ENCODE results near the gene IRS2. TPM values are rescaled to one million over a fixed set of nuclear protein-coding genes. Genes with fewer than 3 reads are reported as not detected.

Gene IRS2
- polyA plus RNA-seq, 1 donor (not counting 4 experiments of a cell fraction or from before 2014, with no cell fraction given): 2.3 TPM

DNA sequence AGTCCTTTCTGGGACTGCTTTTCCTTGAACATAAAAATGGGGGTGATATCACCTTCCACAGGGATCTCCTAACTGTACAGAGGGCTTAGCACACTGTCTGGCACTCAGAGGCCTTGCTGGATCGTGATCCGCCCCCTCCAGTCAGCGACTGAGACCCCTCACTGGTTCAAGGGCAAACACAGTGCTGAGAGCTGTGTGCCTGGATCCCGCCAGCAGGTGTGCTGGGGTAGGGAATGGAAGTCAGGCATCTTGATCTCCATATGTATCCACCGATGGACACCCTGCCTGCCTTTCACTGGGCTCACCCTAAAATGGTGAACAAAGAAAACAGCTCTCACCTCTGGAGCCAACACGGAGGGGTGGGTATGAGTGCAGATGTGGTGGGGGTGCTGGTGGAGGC is 64.3 kb downstream of the IRS2 start:
- no peak overlapping the region for H3K4me2 ChIP-seq (ENCODE audit: control insufficient read depth, extremely low read depth, insufficient read depth, low read depth, low read length)
- dilution Hi-C loops (cut with MboI; ENCODE audit: extremely low pct_ligation_motif_present, low sequenced_read_pairs): no loop called here
- H2AFZ ChIP-seq (ENCODE audit: control insufficient read depth, low read length): no peak overlapping the region
- no peak overlapping the region for H3K27ac ChIP-seq (ENCODE audit: control insufficient read depth, insufficient read depth, low read length)
- no peaks in the 10 kb centered on the region for H4K20me1 ChIP-seq (ENCODE audit: control insufficient read depth, extremely low read depth, insufficient read depth, low read length)
- no peaks in the 10 kb centered on the region for H3K9me3 ChIP-seq (ENCODE audit: control insufficient read depth, low read depth, low read length)
- TF ChIP-seq, protein P1, sequence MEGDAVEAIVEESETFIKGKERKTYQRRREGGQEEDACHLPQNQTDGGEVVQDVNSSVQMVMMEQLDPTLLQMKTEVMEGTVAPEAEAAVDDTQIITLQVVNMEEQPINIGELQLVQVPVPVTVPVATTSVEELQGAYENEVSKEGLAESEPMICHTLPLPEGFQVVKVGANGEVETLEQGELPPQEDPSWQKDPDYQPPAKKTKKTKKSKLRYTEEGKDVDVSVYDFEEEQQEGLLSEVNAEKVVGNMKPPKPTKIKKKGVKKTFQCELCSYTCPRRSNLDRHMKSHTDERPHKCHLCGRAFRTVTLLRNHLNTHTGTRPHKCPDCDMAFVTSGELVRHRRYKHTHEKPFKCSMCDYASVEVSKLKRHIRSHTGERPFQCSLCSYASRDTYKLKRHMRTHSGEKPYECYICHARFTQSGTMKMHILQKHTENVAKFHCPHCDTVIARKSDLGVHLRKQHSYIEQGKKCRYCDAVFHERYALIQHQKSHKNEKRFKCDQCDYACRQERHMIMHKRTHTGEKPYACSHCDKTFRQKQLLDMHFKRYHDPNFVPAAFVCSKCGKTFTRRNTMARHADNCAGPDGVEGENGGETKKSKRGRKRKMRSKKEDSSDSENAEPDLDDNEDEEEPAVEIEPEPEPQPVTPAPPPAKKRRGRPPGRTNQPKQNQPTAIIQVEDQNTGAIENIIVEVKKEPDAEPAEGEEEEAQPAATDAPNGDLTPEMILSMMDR (optimal IDR thresholded peaks at IDR 0.05 in 1 of 3, IDR thresholded peaks at IDR 0.05 in 1 of 3, conservative IDR thresholded peaks at IDR 0.05 in 1 of 3; ENCODE audit: extremely low read depth in 1 of 3, insufficient read depth in 2 of 3, low read length in 3 of 3): no peak
- TF ChIP-seq EZH2 (IDR thresholded peaks at IDR 0.05; ENCODE audit: low read length): no peak
- no peaks in the 10 kb centered on the region for H3K27me3 ChIP-seq (ENCODE audit: control insufficient read depth, extremely low read depth, insufficient read depth, low read length)
- H3K4me3 ChIP-seq (ENCODE audit: control insufficient read depth in 2 of 3, extremely low read depth in 1 of 3, insufficient read depth in 2 of 3, low read depth in 1 of 3, low read length in 3 of 3): no peak overlapping the region
- DNase-seq (ENCODE audit: low read depth, low spot score) (no peak), FAIRE-seq (no peak)
- no peak overlapping the region for H3K9ac ChIP-seq (ENCODE audit: control insufficient read depth, extremely low read depth, insufficient read depth, low read length)
- H3K36me3 ChIP-seq (ENCODE audit: control insufficient read depth in 2 of 2, extremely low read depth in 1 of 2, insufficient read depth in 2 of 2, low read length in 2 of 2): no peaks in the 10 kb centered on the region
- no peaks in the 10 kb centered on the region for H3K4me1 ChIP-seq (ENCODE audit: control insufficient read depth, extremely low read depth, insufficient read depth, low read length)
- no peaks in the 10 kb centered on the region for H3K9me1 ChIP-seq (ENCODE audit: control insufficient read depth, extremely low read depth, insufficient read depth, low read length)
- H3K79me2 ChIP-seq (ENCODE audit: control insufficient read depth, insufficient read depth, low read length): no peaks in the 10 kb centered on the region

- H3K36me3 ChIP-seq (ENCODE audit: control insufficient read depth in 2 of 2, extremely low read depth in 1 of 2, insufficient read depth in 2 of 2, low read length in 2 of 2): no peaks in the 10 kb centered on the region
- no peak overlapping the region for H3K4me3 ChIP-seq (ENCODE audit: control insufficient read depth in 2 of 3, extremely low read depth in 1 of 3, insufficient read depth in 2 of 3, low read depth in 1 of 3, low read length in 3 of 3)
- H3K27me3 ChIP-seq (ENCODE audit: control insufficient read depth, extremely low read depth, insufficient read depth, low read length): no peaks in the 10 kb centered on the region
- no peak overlapping the region for H3K9ac ChIP-seq (ENCODE audit: control insufficient read depth, extremely low read depth, insufficient read depth, low read length)
- TF ChIP-seq EZH2 (IDR thresholded peaks at IDR 0.05; ENCODE audit: low read length): no peak
- TF ChIP-seq, protein P1 (optimal IDR thresholded peaks at IDR 0.05 in 1 of 3, IDR thresholded peaks at IDR 0.05 in 1 of 3, conservative IDR thresholded peaks at IDR 0.05 in 1 of 3; ENCODE audit: extremely low read depth in 1 of 3, insufficient read depth in 2 of 3, low read length in 3 of 3): no peak
- H4K20me1 ChIP-seq (ENCODE audit: control insufficient read depth, extremely low read depth, insufficient read depth, low read length): no peaks in the 10 kb centered on the region
- no peak for FAIRE-seq
- no peak overlapping the region for H2AFZ ChIP-seq (ENCODE audit: control insufficient read depth, low read length)
- H3K27ac ChIP-seq (ENCODE audit: control insufficient read depth, insufficient read depth, low read length): no peak overlapping the region
- H3K4me2 ChIP-seq (ENCODE audit: control insufficient read depth, extremely low read depth, insufficient read depth, low read depth, low read length): no peak overlapping the region
- no peaks in the 10 kb centered on the region for H3K4me1 ChIP-seq (ENCODE audit: control insufficient read depth, extremely low read depth, insufficient read depth, low read length)
- no peaks in the 10 kb centered on the region for H3K9me3 ChIP-seq (ENCODE audit: control insufficient read depth, low read depth, low read length)
- DNase-seq (ENCODE audit: low read depth, low spot score): no peak
- no peaks in the 10 kb centered on the region for H3K79me2 ChIP-seq (ENCODE audit: control insufficient read depth, insufficient read depth, low read length)
- dilution Hi-C loops (cut with MboI; ENCODE audit: extremely low pct_ligation_motif_present, low sequenced_read_pairs): no loop called here
- H3K9me1 ChIP-seq (ENCODE audit: control insufficient read depth, extremely low read depth, insufficient read depth, low read length): no peaks in the 10 kb centered on the region
Measured at GRCh38 chr13:109720758-109721184, 65.6 kb downstream of the IRS2 start.
